H1 (cell line): Measurements from ENCODE around the gene SASH3. TPM values are rescaled to one million over a fixed set of nuclear protein-coding genes. Genes with fewer than 3 reads are reported as not detected.

Experiments
- CTCF ChIA-PET: fragments of 300-600 bp; sonication (Branson Sonifier 250); formaldehyde crosslinking; loops from one replicate; lab custom pipeline; 2021; ENCODE audit not compliant: partially characterized antibody; lab: Charles Lee
- POLR2A ChIA-PET: fragments of 300-600 bp; sonication (Branson Sonifier 250); formaldehyde crosslinking; loops from one replicate; lab custom pipeline; 2021; ENCODE audit warnings: inconsistent platforms; ENCODE audit not compliant: partially characterized antibody; lab: Charles Lee
- DNase-seq, 2 experiments: peaks; one replicate each; pipeline versions ENCODE4 v3.0.0 to v3.0.0-alpha.2; 2010 to 2022; ENCODE audit warnings: low spot score in 2 of 2, low read depth in 1 of 2, mixed read lengths in 1 of 2
- FAIRE-seq: peaks from 2 replicates; lab custom pipeline; 2011; peaks lifted over from hg19 to GRCh38; lab: Jason Lieb, UNC
- H2AFZ ChIP-seq: 2 replicates; pipeline ENCODE4 v1.8.1; 2012; ENCODE audit warnings: low read length, inconsistent platforms
- H2AK5ac ChIP-seq: 2 replicates; pipeline ENCODE4 v1.6.1; 2013; ENCODE audit warnings: low read depth, low read length
- H2BK120ac ChIP-seq: replicated peaks from 2 replicates; pipeline ENCODE3; 2013; ENCODE audit warnings: low read depth, low read length, inconsistent platforms
- H2BK12ac ChIP-seq: 2 replicates; pipeline ENCODE4 v1.6.1; 2013; ENCODE audit warnings: low read depth, low read length
- H2BK15ac ChIP-seq: 2 replicates; pipeline ENCODE4 v1.6.1; 2013; ENCODE audit warnings: low read length
- H2BK20ac ChIP-seq: 2 replicates; pipeline ENCODE4 v1.6.1; 2013; ENCODE audit warnings: low read length
- H2BK5ac ChIP-seq: 2 replicates; pipeline ENCODE4 v1.6.1; 2013; ENCODE audit warnings: low read depth, low read length
- H3K14ac ChIP-seq: 2 replicates; pipeline ENCODE4 v1.6.1; 2013; ENCODE audit warnings: inconsistent platforms; ENCODE audit not compliant: insufficient read length
- H3K18ac ChIP-seq: 2 replicates; pipeline ENCODE4 v1.6.1; 2013; ENCODE audit warnings: low read length; ENCODE audit errors: extremely low read depth
- H3K23ac ChIP-seq: 2 replicates; pipeline ENCODE4 v1.6.1; 2013; ENCODE audit warnings: inconsistent platforms; ENCODE audit not compliant: insufficient read length
- H3K23me2 ChIP-seq: 2 replicates; pipeline ENCODE4 v1.6.1; 2013; ENCODE audit warnings: low read depth, low read length
- H3K27ac ChIP-seq: 2 replicates; pipeline ENCODE4 v1.6.1; 2011; ENCODE audit warnings: low read depth, low read length, inconsistent platforms
- H3K27me3 ChIP-seq, 4 experiments: replicated peaks in 1 of 4; 1 replicate in 1 of 4; 2 replicates in 3 of 4; pipeline versions ENCODE4 v1.6.1 to v1.8.1; 2011 to 2013; ENCODE audit warnings: low read length in 3 of 4, mild to moderate bottlenecking in 3 of 4, inconsistent platforms in 2 of 4, mixed read lengths in 2 of 4, moderate library complexity in 1 of 4; ENCODE audit not compliant: control insufficient read depth in 3 of 4, insufficient read depth in 3 of 4; ENCODE audit errors: extremely low read depth in 1 of 4
- H3K36me3 ChIP-seq, 4 experiments: 2 replicates each; pipeline versions ENCODE4 v1.6.1 to v1.8.1; 2011 to 2013; ENCODE audit warnings: mild to moderate bottlenecking in 4 of 4, low read length in 3 of 4, moderate library complexity in 2 of 4, control low read depth in 1 of 4, inconsistent platforms in 1 of 4; ENCODE audit not compliant: insufficient read depth in 4 of 4, control insufficient read depth in 2 of 4
- H3K4ac ChIP-seq: replicated peaks from 2 replicates; pipeline ENCODE3; 2013; ENCODE audit warnings: low read length, low read depth, mixed read lengths, inconsistent platforms; ENCODE audit not compliant: insufficient read length
- H3K4me1 ChIP-seq, 4 experiments: replicated peaks in 1 of 4; 1 replicate in 1 of 4; 2 replicates in 3 of 4; pipeline versions ENCODE4 v1.6.1 to v1.8.1; 2011 to 2013; ENCODE audit warnings: low read length in 3 of 4, inconsistent platforms in 2 of 4, mixed read lengths in 1 of 4; ENCODE audit not compliant: insufficient read depth in 4 of 4, control insufficient read depth in 3 of 4
- H3K4me2 ChIP-seq, 2 experiments: 2 replicates each; pipeline versions ENCODE4 v1.6.1 to v1.8.1; 2011 to 2013; ENCODE audit warnings: low read depth in 2 of 2, low read length in 2 of 2, control low read depth in 1 of 2, inconsistent platforms in 1 of 2, mild to moderate bottlenecking in 1 of 2; ENCODE audit not compliant: insufficient read depth in 1 of 2
- H3K4me3 ChIP-seq, 4 experiments: fragments of 200-600, 300-600 bp in 1 of 4; sonication (generic), shearing (Covaris generic), sonication (Bioruptor Twin) in 1 of 4; 2 replicates each; pipeline versions ENCODE4 v1.5.1 to v1.8.1; 2011 to 2016; ENCODE audit warnings: low read length in 4 of 4, low read depth in 3 of 4, control low read depth in 2 of 4, inconsistent platforms in 2 of 4, mild to moderate bottlenecking in 2 of 4, mixed read lengths in 1 of 4, moderate library complexity in 1 of 4; ENCODE audit not compliant: insufficient read depth in 2 of 4; ENCODE audit errors: extremely low read depth in 1 of 4
- H3K56ac ChIP-seq: replicated peaks from 2 replicates; pipeline ENCODE3; 2013; ENCODE audit warnings: low read depth, mild to moderate bottlenecking, mixed read lengths, low read length, inconsistent platforms; ENCODE audit not compliant: insufficient read length
- H3K79me1 ChIP-seq: 2 replicates; pipeline ENCODE4 v1.6.1; 2013; ENCODE audit warnings: low read depth, low read length, control low read depth
- H3K79me2 ChIP-seq, 2 experiments: 2 replicates each; pipeline versions ENCODE4 v1.6.1 to v1.8.1; 2012 to 2013; ENCODE audit warnings: low read length in 2 of 2, mild to moderate bottlenecking in 2 of 2, inconsistent platforms in 1 of 2; ENCODE audit not compliant: insufficient read depth in 2 of 2, control insufficient read depth in 1 of 2
- H3K9ac ChIP-seq, 4 experiments: replicated peaks in 1 of 4; 1 replicate in 1 of 4; 2 replicates in 3 of 4; pipeline versions ENCODE4 v1.6.1 to v1.8.1; 2011 to 2013; ENCODE audit warnings: low read depth in 3 of 4, low read length in 3 of 4, control low read depth in 2 of 4, mild to moderate bottlenecking in 2 of 4, moderate library complexity in 2 of 4, inconsistent platforms in 1 of 4; ENCODE audit errors: extremely low read depth in 1 of 4
- H3K9me3 ChIP-seq, 2 experiments: 2 replicates each; pipeline versions ENCODE4 v1.6.1 to v1.8.1; 2012 to 2013; ENCODE audit warnings: mild to moderate bottlenecking in 2 of 2, moderate library complexity in 2 of 2, control low read depth in 1 of 2, inconsistent platforms in 1 of 2, low read depth in 1 of 2, low read length in 1 of 2, mixed read lengths in 1 of 2; ENCODE audit not compliant: insufficient read depth in 2 of 2
- H4K20me1 ChIP-seq, 2 experiments: replicated peaks in 1 of 2; 2 replicates each; pipeline versions ENCODE3 to v1.8.1; 2011 to 2013; ENCODE audit warnings: inconsistent platforms in 2 of 2, low read length in 2 of 2, mild to moderate bottlenecking in 1 of 2; ENCODE audit not compliant: insufficient read depth in 2 of 2, control insufficient read depth in 1 of 2
- H4K5ac ChIP-seq: 2 replicates; pipeline ENCODE4 v1.6.1; 2013; ENCODE audit warnings: low read length, low read depth, mixed read lengths, inconsistent platforms; ENCODE audit not compliant: insufficient read length
- H4K8ac ChIP-seq: 2 replicates; pipeline ENCODE4 v1.8.0; 2013; ENCODE audit warnings: mild to moderate bottlenecking, moderate library complexity, low read length, inconsistent platforms; ENCODE audit not compliant: insufficient read depth; ENCODE audit errors: extremely low read depth
- H4K91ac ChIP-seq: replicated peaks from 2 replicates; pipeline ENCODE3; 2013; ENCODE audit warnings: low read length, mixed read lengths, inconsistent platforms; ENCODE audit not compliant: insufficient read length
- BCL11A ChIP-seq, 2 experiments: IDR thresholded peaks; one replicate each; pipeline ENCODE4 v1.6.1; 2011; ENCODE audit warnings: low read depth in 2 of 2, low read length in 2 of 2, mild to moderate bottlenecking in 2 of 2
- CBX8 ChIP-seq: fragments of 300-800, 300-1000 bp; sonication (generic); IDR thresholded peaks from 2 replicates; pipeline ENCODE4 v1.7.1; 2016; ENCODE audit warnings: low read depth, low read length, borderline replicate concordance
- HDAC6 ChIP-seq: IDR thresholded peaks from one replicate; pipeline ENCODE4 v1.7.1; 2012; ENCODE audit warnings: low read depth, mild to moderate bottlenecking, inconsistent platforms, low read length, moderate library complexity
- KDM1A ChIP-seq: fragments of 200-600, 300-600 bp; sonication (generic); IDR thresholded peaks from 2 replicates; pipeline ENCODE4 v1.7.1; 2016; ENCODE audit warnings: mild to moderate bottlenecking, low read length, borderline replicate concordance
- KDM5A ChIP-seq: fragments of 200-600 bp; IDR thresholded peaks from 2 replicates; pipeline ENCODE4 v1.7.1; 2012; ENCODE audit warnings: mild to moderate bottlenecking, low read length, inconsistent platforms, mixed read lengths
- PHF8 ChIP-seq: fragments of 200-600 bp; sonication (generic); conservative IDR thresholded peaks from 2 replicates; pipeline ENCODE4 v1.7.1; 2012; ENCODE audit warnings: low read depth, mild to moderate bottlenecking, inconsistent platforms, low read length, moderate library complexity
- POU5F1 ChIP-seq: IDR thresholded peaks from 2 replicates; pipeline ENCODE4 v1.6.1; 2011; ENCODE audit warnings: low read depth, mild to moderate bottlenecking, low read length, moderate library complexity
- SAP30 ChIP-seq: fragments of 300-600 bp; sonication (generic); IDR thresholded peaks from 2 replicates; pipeline ENCODE4 v1.7.1; 2012; ENCODE audit warnings: low read length, moderate library complexity, mild to moderate bottlenecking, inconsistent platforms; ENCODE audit not compliant: insufficient read depth, insufficient replicate concordance
- SIN3A ChIP-seq, 2 experiments: IDR thresholded peaks in 1 of 2; conservative IDR thresholded peaks in 1 of 2; 2 replicates each; pipeline ENCODE4 v1.6.1; 2011 to 2012; ENCODE audit warnings: low read length in 2 of 2, improper control_type of control experiment in 1 of 2, low read depth in 1 of 2, mild to moderate bottlenecking in 1 of 2
- SRF ChIP-seq: IDR thresholded peaks from 2 replicates; pipeline ENCODE4 v1.6.1; 2011; ENCODE audit warnings: mild to moderate bottlenecking, low read depth, low read length, moderate library complexity
- TAF7 ChIP-seq: optimal IDR thresholded peaks from 2 replicates; pipeline ENCODE3; 2011; ENCODE audit warnings: low read depth, mild to moderate bottlenecking, inconsistent platforms, low read length, moderate library complexity, borderline replicate concordance
- YY1 ChIP-seq: IDR thresholded peaks from 2 replicates; pipeline ENCODE4 v1.6.1; 2011; ENCODE audit warnings: low read depth, mild to moderate bottlenecking, low read length
- WGBS, 2 experiments: shearing (Covaris generic) in 1 of 2; methylation state at CpG; one replicate each; pipeline versions ENCODE4 v1.1.6 to v1.1.7; 2013 to 2015; ENCODE audit warnings: low lambda C conversion rate in 2 of 2, mixed read lengths in 2 of 2, inconsistent platforms in 1 of 2, low coverage in 1 of 2, missing lambda C conversion rate in 1 of 2; ENCODE audit not compliant: insufficient replicate concordance in 2 of 2, insufficient coverage in 1 of 2, insufficient read length in 1 of 2; ENCODE audit errors: extremely low coverage in 1 of 2, missing lambda C conversion rate in 1 of 2; 5-methylcytosine and 5-hydroxymethylcytosine counted together
- polyA plus RNA-seq, 7 experiments: library from polyadenylated mRNA; depleted of rRNA in 3 of 7; stranded (reverse) in 5 of 7; unstranded in 2 of 7; fragments of >200 nt in 5 of 7; fragments of 200-250 nt in 2 of 7; gene quantifications; 1 replicate in 5 of 7; 2 replicates in 1 of 7; 4 replicates in 1 of 7; pipeline versions ENCODE4 v1.2.1 to v1.2.3, GENCODE V29; 2011 to 2013; ENCODE audit warnings: missing spikeins in 2 of 7, mixed read lengths in 2 of 7
- total RNA-seq: library from RNA; stranded (reverse); fragmentation: NEBNext Ultra II Directional; extraction: Animal tissue kit (Norgen Biotek cat#: 25700); gene quantifications from 2 replicates; pipeline ENCODE4 v1.2.1, GENCODE V29; 2021
- TF ChIP-seq, protein P1 (sequence below): IDR thresholded peaks from 2 replicates; pipeline ENCODE4 v1.6.1; 2012; ENCODE audit warnings: inconsistent platforms

The SASH3 gene
- total and polyA plus RNA-seq, 2 of the 8 experiments (the other 6 are each of a cell fraction or from before 2014, with no cell fraction given), result not detected

DNA sequence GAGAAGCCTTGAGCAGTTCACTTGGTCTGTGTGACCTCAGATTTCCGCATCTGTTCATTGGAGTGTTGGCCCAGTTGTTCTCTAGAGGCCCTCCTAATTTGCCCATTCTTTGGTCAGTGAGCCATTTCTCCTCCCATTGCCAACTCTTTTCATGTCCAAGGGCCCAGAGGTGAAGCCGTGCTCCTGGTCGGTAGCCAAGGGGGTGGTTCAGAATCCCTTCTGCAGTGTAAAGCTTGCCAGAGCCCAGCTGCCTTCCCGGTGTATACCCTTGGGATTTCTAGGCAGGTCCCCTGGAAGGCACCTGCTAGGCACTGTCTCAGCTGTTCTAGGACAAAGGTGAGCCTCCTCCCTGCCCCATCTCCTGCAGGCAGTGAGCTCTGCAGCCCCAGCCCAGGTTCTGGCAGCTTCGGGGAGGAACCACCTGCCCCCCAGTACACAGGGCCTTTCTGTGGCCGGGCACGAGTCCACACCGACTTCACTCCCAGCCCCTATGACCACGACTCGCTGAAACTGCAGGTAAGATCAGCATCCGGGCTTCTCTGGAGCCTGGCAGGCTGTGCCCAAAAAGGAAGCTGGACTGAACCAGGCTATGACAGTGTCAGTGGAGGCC, 12.3 kb downstream of the SASH3 start:
- no peak overlapping the region for H4K5ac ChIP-seq
- no peak overlapping the region for H3K4me3 ChIP-seq
- no peak overlapping the region for H2BK20ac ChIP-seq
- no peak overlapping the region for H3K56ac ChIP-seq
- no peak overlapping the region for H2AFZ ChIP-seq
- H4K91ac ChIP-seq, result no peak overlapping the region
- no peak overlapping the region for H2BK120ac ChIP-seq
- POLR2A ChIA-PET, result interaction anchor here (1.3 kb wide), 1 partner anchor 187 kb away, joined by 3 read pairs; no protein-coding TSS in a partner anchor
- no peak overlapping the region for H3K27ac ChIP-seq
- no peaks in the 10 kb centered on the region for H3K36me3 ChIP-seq
- no peaks in the 10 kb centered on the region for H3K79me2 ChIP-seq
- H3K4me1 ChIP-seq, result no peaks in the 10 kb centered on the region
- no peaks in the 10 kb centered on the region for H3K79me1 ChIP-seq
- H3K14ac ChIP-seq, result no peak overlapping the region
- H3K23ac ChIP-seq, result no peak overlapping the region
- no peak overlapping the region for H2AK5ac ChIP-seq
- no peak overlapping the region for H2BK15ac ChIP-seq
- no peak overlapping the region for H3K9ac ChIP-seq
- no peak overlapping the region for H3K4me2 ChIP-seq
- H3K27me3 ChIP-seq, result no peaks in the 10 kb centered on the region
- no peak overlapping the region for H2BK5ac ChIP-seq
- H3K18ac ChIP-seq, result no peak overlapping the region
- no peak overlapping the region for H4K8ac ChIP-seq
- no peak overlapping the region for H2BK12ac ChIP-seq
- FAIRE-seq (no peak), DNase-seq (no peak)
- WGBS, 2 experiments, result 90% methylated on average over 2 of the region's 11 CpGs; no CpG with 5 or more reads in 1 of the 2 experiments
- H3K4ac ChIP-seq, result no peak overlapping the region
- no peaks in the 10 kb centered on the region for H4K20me1 ChIP-seq
- no peaks in the 10 kb centered on the region for H3K23me2 ChIP-seq
- no peaks in the 10 kb centered on the region for H3K9me3 ChIP-seq
- CTCF ChIA-PET, result interaction anchor here (1.0 to 1.8 kb wide), 5 partner anchors 10 to 184 kb away, joined by 3 to 6 read pairs (median 4); no protein-coding TSS in a partner anchor
- TF ChIP-seq, protein P1, sequence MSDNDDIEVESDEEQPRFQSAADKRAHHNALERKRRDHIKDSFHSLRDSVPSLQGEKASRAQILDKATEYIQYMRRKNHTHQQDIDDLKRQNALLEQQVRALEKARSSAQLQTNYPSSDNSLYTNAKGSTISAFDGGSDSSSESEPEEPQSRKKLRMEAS, result no peak
- no peak for TF ChIP-seq KDM5A
- no peak for TF ChIP-seq SIN3A (conservative IDR thresholded peaks at IDR 0.05 in 1 of 2, IDR thresholded peaks at IDR 0.05 in 1 of 2; ENCODE audit: low read depth in 1 of 2, low read length in 2 of 2)
- TF ChIP-seq TAF7, result no peak
- TF ChIP-seq YY1, result no peak
- no peak for TF ChIP-seq SAP30
- no peak for TF ChIP-seq CBX8
- no peak for TF ChIP-seq PHF8
- no peak for TF ChIP-seq KDM1A
- no peak for TF ChIP-seq POU5F1
- no peak for TF ChIP-seq HDAC6
- TF ChIP-seq BCL11A (IDR thresholded peaks at IDR 0.05; ENCODE audit: low read depth in 2 of 2, low read length in 2 of 2), result no peak
- no peak for TF ChIP-seq SRF
